ENCODE data around the gene CLDN10. TPM values are rescaled to one million over a fixed set of nuclear protein-coding genes. Genes with fewer than 3 reads are reported as not detected.

The CLDN10 gene
- total RNA-seq, 1 experiment from 2014 or later = 10.5 TPM

GRCh38 chr13:95560387-95560786, 7.9 kb downstream of the CLDN10 start:
- intact Hi-C loops (cut with micrococcal nuclease; ENCODE audit: unreplicated experiment) = no loop called here
- H3K27me3 ChIP-seq (ENCODE audit: control insufficient read depth, insufficient read depth, low read length) = no peaks in the 10 kb centered on the region
- H3K36me3 ChIP-seq (ENCODE audit: control insufficient read depth, insufficient read depth, low read length) = no peaks in the 10 kb centered on the region
- H3K4me3 ChIP-seq (ENCODE audit: low read depth in 2 of 2, low read length in 2 of 2) = no peak overlapping the region
- ChIA-PET POLR2A (no interaction called here), CTCF (no interaction called here)
- in situ Hi-C loops (cut with HindIII; ENCODE audit: low pct_unique_long_range_greater_than_20kb, low sequenced_read_pairs) = no loop called here
- no peaks in the 10 kb centered on the region for H3K9me3 ChIP-seq (ENCODE audit: control insufficient read depth, insufficient read depth, low read depth, low read length)
- BruUV-seq (replicated peaks) = no TSS peak
- TF ChIP-seq SIN3A (IDR thresholded peaks at IDR 0.05; ENCODE audit: borderline replicate concordance, insufficient read depth, low read depth, low read length) = no peak
- TF ChIP-seq CTCF (IDR thresholded peaks at IDR 0.05) = no peak
- no peak for TF ChIP-seq POLR2AphosphoS5 (IDR thresholded peaks at IDR 0.05; ENCODE audit: low read depth, low read length)
- TF ChIP-seq REST (IDR thresholded peaks at IDR 0.05; ENCODE audit: insufficient read depth in 1 of 2, low read depth in 2 of 2, low read length in 1 of 2) = no peak
- TF ChIP-seq TCF7L2 (IDR thresholded peaks at IDR 0.05; ENCODE audit: low read depth, low read length) = no peak
- ATAC-seq = no peak
- peaks cover 2% of the 10 kb centered on the region; the same call in 1 of the 2 replicates for H3K4me1 ChIP-seq (ENCODE audit: control insufficient read depth, insufficient read depth, low read length)
- no peak overlapping the region for H3K27ac ChIP-seq (ENCODE audit: low read length)
- no peak for DNase-seq (ENCODE audit: low read depth, low spot score)

- no peak; the same call in 1 of the 2 replicates for ATAC-seq
- no peaks in the 10 kb centered on the region for H3K9me3 ChIP-seq (ENCODE audit: control insufficient read depth, insufficient read depth, low read depth, low read length)
- peak; percentile 43; the same call in 1 of the 2 replicates for TF ChIP-seq CTCF (IDR thresholded peaks at IDR 0.05)
- TF ChIP-seq SIN3A (IDR thresholded peaks at IDR 0.05; ENCODE audit: borderline replicate concordance, insufficient read depth, low read depth, low read length) = no peak
- BruUV-seq (replicated peaks) = no TSS peak
- ChIA-PET POLR2A (interaction anchor here (0.6 kb wide), 1 partner anchor 42 kb away, joined by 4 read pairs; no protein-coding TSS in a partner anchor), CTCF (no interaction called here)
- in situ Hi-C loops (cut with HindIII; ENCODE audit: low pct_unique_long_range_greater_than_20kb, low sequenced_read_pairs) (no loop called here), intact Hi-C loops (cut with micrococcal nuclease; ENCODE audit: unreplicated experiment) (no loop called here)
- no peak overlapping the region for H3K27ac ChIP-seq (ENCODE audit: low read length)
- H3K36me3 ChIP-seq (ENCODE audit: control insufficient read depth, insufficient read depth, low read length) = no peaks in the 10 kb centered on the region
- no peaks in the 10 kb centered on the region for H3K4me1 ChIP-seq (ENCODE audit: control insufficient read depth, insufficient read depth, low read length)
- H3K27me3 ChIP-seq (ENCODE audit: control insufficient read depth, insufficient read depth, low read length) = no peaks in the 10 kb centered on the region
- DNase-seq (ENCODE audit: low read depth, low spot score) = no peak
- H3K4me3 ChIP-seq (ENCODE audit: low read depth in 2 of 2, low read length in 2 of 2) = no peak overlapping the region
Measured at GRCh38 chr13:95564091-95564490, 11.6 kb downstream of the CLDN10 start.
